ENCODE measurements around the gene MAP3K2.

The MAP3K2 gene

GRCh38 chr2:127400897-127401756, 13.4 kb upstream of the MAP3K2 start (continued):
- TF ChIP-seq ZNF48 (tag by site-specific recombination; IDR thresholded peaks at IDR 0.05): no peak
- no peak for TF ChIP-seq ZNF645 (tag by site-specific recombination; IDR thresholded peaks at IDR 0.05)
- TF ChIP-seq OSR2 (tag by site-specific recombination; IDR thresholded peaks at IDR 0.05): peak; percentile 63
- TF ChIP-seq ZNF843 (tag by site-specific recombination; IDR thresholded peaks at IDR 0.05): no peak
- TF ChIP-seq ZNF280C (tag by site-specific recombination; IDR thresholded peaks at IDR 0.05): no peak
- TF ChIP-seq ZNF701 (tag by site-specific recombination; IDR thresholded peaks at IDR 0.05): no peak
- peak; percentile 86; the same call in 1 of the 2 replicates for TF ChIP-seq HIC1 (tag by site-specific recombination; IDR thresholded peaks at IDR 0.05)
- no peak for TF ChIP-seq ZFP69B (tag by site-specific recombination; IDR thresholded peaks at IDR 0.05)
- TF ChIP-seq ZNF157 (tag by site-specific recombination; IDR thresholded peaks at IDR 0.05): no peak
- no peak for TF ChIP-seq ZNF488 (tag by site-specific recombination; IDR thresholded peaks at IDR 0.05)
- TF ChIP-seq GLI2 (tag by site-specific recombination; IDR thresholded peaks at IDR 0.05; ENCODE audit: borderline replicate concordance, low read depth): no peak
- TF ChIP-seq ZBTB48 (tag by site-specific recombination; IDR thresholded peaks at IDR 0.05): no peak
- TF ChIP-seq ZBTB1 (tag by site-specific recombination; IDR thresholded peaks at IDR 0.05): no peak
- no peak for TF ChIP-seq GFI1B (tag by site-specific recombination; IDR thresholded peaks at IDR 0.05)
- TF ChIP-seq ZNF132 (tag by site-specific recombination; IDR thresholded peaks at IDR 0.05; ENCODE audit: borderline replicate concordance): no peak
- TF ChIP-seq KLF8 (tag by site-specific recombination; IDR thresholded peaks at IDR 0.05): peak; percentile 25; the same call in 1 of the 2 replicates
- peak; percentile 89 for TF ChIP-seq ZNF629 (tag by site-specific recombination; IDR thresholded peaks at IDR 0.05)
- TF ChIP-seq PATZ1 (tag by site-specific recombination; IDR thresholded peaks at IDR 0.05): no peak
- TF ChIP-seq KLF1 (tag by site-specific recombination; IDR thresholded peaks at IDR 0.05): 0 out of 2 replicates have a peak, but pooled peaks have one; percentile 15
- peak; percentile 49; the same call in 1 of the 2 replicates for TF ChIP-seq ZBTB21 (tag by site-specific recombination; IDR thresholded peaks at IDR 0.05)
- TF ChIP-seq HOXA7 (CRISPR knock-in tag; IDR thresholded peaks at IDR 0.05; ENCODE audit: borderline replicate concordance): no peak
- peak; percentile 55; the same call in 1 of the 2 replicates for TF ChIP-seq GLIS2 (tag by site-specific recombination; IDR thresholded peaks at IDR 0.05)
- TF ChIP-seq ZNF768 (tag by site-specific recombination; IDR thresholded peaks at IDR 0.05): no peak
